Smooth muscle cell (in vitro differentiated cells): ENCODE data around the gene OR1D5. TPM values are rescaled to one million over a fixed set of nuclear protein-coding genes. Genes with fewer than 3 reads are reported as not detected.

ENCODE experiments used
- DNase-seq: peaks from one replicate; lab custom pipeline; 2025; ENCODE audit not compliant: unreplicated experiment; lab: John Stamatoyannopoulos, UW
- H2AFZ ChIP-seq: fragments of 200-600 bp; sonication (generic); 2 replicates; pipeline ENCODE4 v1.6.0; 2016; ENCODE audit warnings: antibody characterized with exemption, low read depth, mild to moderate bottlenecking
- H3F3A ChIP-seq: fragments of 200-600 bp; sonication (generic); 2 replicates; pipeline ENCODE4 v1.6.0; 2017; ENCODE audit warnings: antibody characterized with exemption, low read depth
- H3K27ac ChIP-seq: fragments of 200-600 bp; sonication (generic); 2 replicates; pipeline ENCODE4 v1.5.1; 2016; ENCODE audit warnings: low read depth, mild to moderate bottlenecking
- H3K27me3 ChIP-seq: fragments of 200-600 bp; sonication (generic); 2 replicates; pipeline ENCODE4 v1.6.1; 2016; ENCODE audit warnings: low read depth, mild to moderate bottlenecking
- H3K36me3 ChIP-seq: fragments of 200-600 bp; sonication (generic); 2 replicates; pipeline ENCODE4 v1.5.1; 2016; ENCODE audit warnings: low read depth
- H3K4me1 ChIP-seq: fragments of 200-600 bp; sonication (generic); 2 replicates; pipeline ENCODE4 v1.5.1; 2016; ENCODE audit warnings: low read depth
- H3K4me2 ChIP-seq: fragments of 200-600 bp; sonication (generic); 2 replicates; pipeline ENCODE4 v1.6.0; 2016; ENCODE audit warnings: mild to moderate bottlenecking
- H3K4me3 ChIP-seq: fragments of 200-600 bp; sonication (generic); 2 replicates; pipeline ENCODE4 v1.5.1; 2016; ENCODE audit warnings: mild to moderate bottlenecking
- H3K79me2 ChIP-seq: fragments of 200-600 bp; sonication (generic); 2 replicates; pipeline ENCODE4 v1.6.0; 2016; ENCODE audit warnings: low read depth, mild to moderate bottlenecking
- H3K9ac ChIP-seq: fragments of 200-600 bp; sonication (generic); 2 replicates; pipeline ENCODE4 v1.6.0; 2016; ENCODE audit warnings: low read depth
- H3K9me3 ChIP-seq: fragments of 200-600 bp; sonication (generic); replicated peaks from 2 replicates; pipeline ENCODE4 v1.5.1; 2016; ENCODE audit warnings: low read depth
- H4K20me1 ChIP-seq: fragments of 200-600 bp; sonication (generic); 2 replicates; pipeline ENCODE4 v1.6.0; 2016; ENCODE audit warnings: low read depth
- WGBS: methylation state at CpG from one replicate; pipeline ENCODE4 v1.1.7; 2016; ENCODE audit warnings: low lambda C conversion rate; 5-methylcytosine and 5-hydroxymethylcytosine counted together
- polyA plus RNA-seq: library from polyadenylated mRNA; unstranded; fragments of >200 nt; fragmentation: Nextera tagmentation; extraction: Ambion mirVana; gene quantifications from 2 replicates; pipeline ENCODE4 v1.2.1, GENCODE V29; 2016
- total RNA-seq: library from RNA; depleted of rRNA; stranded (reverse); fragments of >200 nt; gene quantifications from 2 replicates; pipeline ENCODE4 v1.2.3, GENCODE V29; 2014
- TF ChIP-seq, protein P1 (sequence below): fragments of 200-600 bp; sonication (generic); IDR thresholded peaks from 2 replicates; pipeline ENCODE4 v1.5.1; 2017; ENCODE audit warnings: borderline replicate concordance, mild to moderate bottlenecking, antibody characterized with exemption; ENCODE audit not compliant: insufficient read depth, poor library complexity, severe bottlenecking

OR1D5 gene
- total and polyA plus RNA-seq, 2 experiments from 2014 or later: not detected

DNA sequence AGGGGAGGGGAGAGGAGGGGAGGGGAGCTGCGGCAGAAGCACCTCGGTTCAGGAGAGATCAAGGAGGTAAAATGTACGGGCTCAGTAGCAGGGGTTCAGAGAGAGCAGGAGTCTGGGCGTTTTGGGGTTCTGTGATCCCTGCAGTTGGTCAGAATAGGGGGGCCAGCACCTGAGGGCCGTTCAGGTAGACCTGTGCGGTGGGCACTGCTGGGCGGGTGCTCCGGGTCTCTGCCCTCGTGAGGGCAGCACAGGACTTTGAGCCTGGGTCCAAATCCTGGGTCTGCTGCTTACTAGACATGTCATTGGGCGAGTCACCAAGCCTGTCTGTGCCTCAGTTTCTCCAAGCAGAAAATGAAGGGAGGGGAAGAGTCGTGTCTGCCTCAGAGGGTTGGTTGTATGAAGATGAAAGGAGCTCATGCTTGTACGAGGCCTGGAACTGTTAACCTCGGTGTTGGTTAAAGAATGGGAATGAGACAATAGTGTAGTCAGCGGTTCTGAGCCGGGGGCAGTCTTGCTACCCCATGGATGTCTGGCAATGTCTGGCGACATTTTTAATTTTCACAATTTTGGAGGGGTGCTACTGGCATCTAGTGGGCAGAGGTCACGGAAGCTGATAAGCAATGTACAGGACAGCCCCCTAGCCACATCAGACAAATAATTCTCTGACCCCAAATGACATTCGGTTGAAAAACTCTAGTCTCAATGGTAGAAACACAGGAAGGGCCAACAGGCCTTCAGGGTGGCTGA lies 35.4 kb downstream of the OR1D5 start:
- Histone ChIP-seq H3K4me3 (no peak overlapping the region), H3K4me2 (no peak overlapping the region), H2AFZ (no peak overlapping the region), H3K79me2 (no peaks in the 10 kb centered on the region), H3K27me3 (no peaks in the 10 kb centered on the region), H4K20me1 (no peaks in the 10 kb centered on the region), H3F3A (no peaks in the 10 kb centered on the region), H3K9ac (no peak overlapping the region), H3K4me1 (no peaks in the 10 kb centered on the region), H3K9me3 (no peaks in the 10 kb centered on the region), H3K36me3 (no peaks in the 10 kb centered on the region), H3K27ac (no peak overlapping the region)
- WGBS: 91% methylated on average over 15 of the region's 18 CpGs
- TF ChIP-seq, protein P1, sequence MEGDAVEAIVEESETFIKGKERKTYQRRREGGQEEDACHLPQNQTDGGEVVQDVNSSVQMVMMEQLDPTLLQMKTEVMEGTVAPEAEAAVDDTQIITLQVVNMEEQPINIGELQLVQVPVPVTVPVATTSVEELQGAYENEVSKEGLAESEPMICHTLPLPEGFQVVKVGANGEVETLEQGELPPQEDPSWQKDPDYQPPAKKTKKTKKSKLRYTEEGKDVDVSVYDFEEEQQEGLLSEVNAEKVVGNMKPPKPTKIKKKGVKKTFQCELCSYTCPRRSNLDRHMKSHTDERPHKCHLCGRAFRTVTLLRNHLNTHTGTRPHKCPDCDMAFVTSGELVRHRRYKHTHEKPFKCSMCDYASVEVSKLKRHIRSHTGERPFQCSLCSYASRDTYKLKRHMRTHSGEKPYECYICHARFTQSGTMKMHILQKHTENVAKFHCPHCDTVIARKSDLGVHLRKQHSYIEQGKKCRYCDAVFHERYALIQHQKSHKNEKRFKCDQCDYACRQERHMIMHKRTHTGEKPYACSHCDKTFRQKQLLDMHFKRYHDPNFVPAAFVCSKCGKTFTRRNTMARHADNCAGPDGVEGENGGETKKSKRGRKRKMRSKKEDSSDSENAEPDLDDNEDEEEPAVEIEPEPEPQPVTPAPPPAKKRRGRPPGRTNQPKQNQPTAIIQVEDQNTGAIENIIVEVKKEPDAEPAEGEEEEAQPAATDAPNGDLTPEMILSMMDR: no peak
- no peak for DNase-seq

DNA sequence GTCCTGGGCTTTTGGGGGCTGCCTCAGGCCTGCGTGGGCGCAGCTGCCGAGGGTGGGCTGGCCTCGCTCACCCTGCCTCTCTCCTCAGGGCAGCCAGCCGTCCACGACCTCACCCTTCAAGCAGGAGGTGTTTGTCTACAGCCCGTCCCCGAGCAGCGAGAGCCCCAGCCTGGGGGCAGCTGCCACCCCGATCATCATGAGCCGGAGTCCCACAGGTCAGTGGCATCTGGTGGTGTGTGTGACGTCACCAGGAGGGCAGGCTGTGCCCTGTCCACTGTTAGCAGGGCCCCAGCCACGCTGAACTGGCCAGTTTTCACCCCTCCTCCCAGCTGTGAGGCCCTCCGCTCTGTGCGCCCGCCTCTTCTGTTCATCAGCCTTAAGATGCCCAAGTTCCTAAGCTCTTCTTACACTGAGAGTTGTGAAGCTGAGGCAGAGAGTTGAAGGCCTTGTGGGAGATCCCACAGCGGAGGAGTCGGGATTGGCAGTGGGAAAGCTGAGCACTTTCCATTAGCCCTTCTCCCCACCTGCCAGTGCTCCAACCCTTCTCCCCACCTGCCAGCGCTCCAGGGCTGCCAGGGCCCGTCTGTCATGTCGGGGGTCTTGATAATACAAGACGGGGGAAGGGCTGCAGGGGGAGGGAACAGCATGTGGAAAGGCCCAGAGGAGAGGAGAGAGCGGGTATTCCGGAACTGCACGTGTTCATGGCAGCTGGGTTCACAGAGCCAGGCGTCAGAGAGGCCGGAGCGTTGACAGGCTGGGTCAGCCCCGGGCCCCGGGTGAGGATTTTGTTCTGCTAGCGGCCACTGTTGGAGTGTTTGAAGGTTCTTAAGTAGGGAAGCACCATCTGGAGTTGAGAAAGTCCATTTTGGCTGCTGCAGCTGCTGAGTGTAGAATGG lies 36.3 kb downstream of the OR1D5 start:
- Histone ChIP-seq H3K27me3 (no peaks in the 10 kb centered on the region), H3K4me3 (no peak overlapping the region), H3K36me3 (no peaks in the 10 kb centered on the region), H2AFZ (no peak overlapping the region), H3K4me1 (no peaks in the 10 kb centered on the region), H3K27ac (no peak overlapping the region), H3K79me2 (no peaks in the 10 kb centered on the region), H3K9me3 (no peaks in the 10 kb centered on the region), H3K4me2 (no peak overlapping the region), H4K20me1 (no peaks in the 10 kb centered on the region), H3F3A (no peaks in the 10 kb centered on the region), H3K9ac (no peak overlapping the region)
- 92% methylated on average over 31 of the region's 31 CpGs for WGBS
- TF ChIP-seq, protein P1: no peak
- no peak for DNase-seq

DNA sequence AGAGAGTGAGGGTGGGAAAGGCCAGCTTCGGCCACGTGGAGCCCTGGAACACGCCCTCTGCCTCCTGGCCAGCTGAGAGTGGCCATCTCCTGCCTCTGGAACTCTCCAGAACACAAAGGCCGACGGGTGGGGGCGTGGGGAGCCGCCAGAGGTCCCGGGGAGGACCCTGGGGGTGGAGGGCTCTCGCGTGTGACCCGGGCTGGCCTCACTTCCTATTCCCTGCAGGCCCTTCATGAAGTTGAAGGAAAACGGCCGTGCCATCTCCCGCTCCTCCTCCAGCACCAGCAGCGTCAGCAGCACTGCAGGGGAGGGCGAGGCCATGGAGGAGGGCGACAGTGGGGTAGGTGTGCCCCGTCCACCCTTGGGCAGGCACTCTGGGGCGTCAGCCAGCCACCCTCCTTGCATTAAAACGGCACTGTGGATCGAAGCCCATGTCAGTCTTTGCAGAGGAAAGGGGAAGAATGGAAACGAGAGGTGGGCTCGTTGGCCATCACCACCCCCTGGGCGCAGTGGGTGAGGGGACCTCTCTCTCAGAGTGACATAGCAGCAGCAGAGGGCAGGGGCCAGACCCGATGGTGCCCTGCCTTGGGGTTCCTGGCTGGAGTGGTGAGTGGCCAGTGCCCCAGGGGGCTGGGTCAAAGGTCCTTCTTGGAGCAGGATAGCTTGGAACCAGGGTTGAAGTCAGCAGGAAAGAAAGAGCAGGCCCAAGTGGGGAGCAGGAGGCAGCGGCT lies 37.1 kb downstream of the OR1D5 start:
- no peak for DNase-seq
- Histone ChIP-seq H3F3A (no peaks in the 10 kb centered on the region), H3K27me3 (no peaks in the 10 kb centered on the region), H2AFZ (no peak overlapping the region), H3K9ac (no peak overlapping the region), H4K20me1 (no peaks in the 10 kb centered on the region), H3K4me2 (no peak overlapping the region), H3K4me3 (no peak overlapping the region), H3K79me2 (no peaks in the 10 kb centered on the region), H3K4me1 (no peaks in the 10 kb centered on the region), H3K27ac (no peak overlapping the region), H3K36me3 (no peaks in the 10 kb centered on the region), H3K9me3 (no peaks in the 10 kb centered on the region)
- 93% methylated on average over 26 of the region's 26 CpGs for WGBS
- TF ChIP-seq, protein P1: no peak
